H9 (cell line): ENCODE results near the gene RAB6A. TPM values are rescaled to one million over a fixed set of nuclear protein-coding genes. Genes with fewer than 3 reads are reported as not detected.

Experiments used
- DNase-seq: peaks from one replicate; pipeline ENCODE4 v3.0.0-alpha.2; 2017
- H2AFZ ChIP-seq: one replicate; pipeline ENCODE4 v1.6.1; 2013; ENCODE audit warnings: mild to moderate bottlenecking, low read length, control low read depth, moderate library complexity
- H2AK5ac ChIP-seq: 2 replicates; pipeline ENCODE4 v1.6.1; 2013; ENCODE audit warnings: low read length, control low read depth, mixed read lengths; ENCODE audit not compliant: insufficient read length
- H2BK120ac ChIP-seq: one replicate; pipeline ENCODE4 v1.6.1; 2013; ENCODE audit warnings: low read depth, mild to moderate bottlenecking, low read length, control low read depth, inconsistent platforms; ENCODE audit not compliant: poor library complexity, severe bottlenecking
- H2BK12ac ChIP-seq: 2 replicates; pipeline ENCODE4 v1.6.1; 2013; ENCODE audit warnings: low read length, control low read depth, mixed read lengths, low read depth; ENCODE audit not compliant: insufficient read length
- H2BK15ac ChIP-seq: 2 replicates; pipeline ENCODE4 v1.6.1; 2013; ENCODE audit warnings: low read depth, low read length, control low read depth
- H2BK20ac ChIP-seq: one replicate; pipeline ENCODE4 v1.6.1; 2013; ENCODE audit warnings: low read depth, mild to moderate bottlenecking, low read length, control low read depth, inconsistent platforms; ENCODE audit not compliant: poor library complexity, severe bottlenecking
- H2BK5ac ChIP-seq: 2 replicates; pipeline ENCODE4 v1.6.1; 2013; ENCODE audit warnings: low read length, control low read depth, mixed read lengths; ENCODE audit not compliant: insufficient read length
- H3K14ac ChIP-seq: 2 replicates; pipeline ENCODE4 v1.6.1; 2013; ENCODE audit warnings: low read length, control low read depth; ENCODE audit not compliant: insufficient read depth
- H3K18ac ChIP-seq: 2 replicates; pipeline ENCODE4 v1.6.1; 2013; ENCODE audit warnings: low read depth, mild to moderate bottlenecking, mixed read lengths, low read length, control low read depth; ENCODE audit not compliant: insufficient read length
- H3K23ac ChIP-seq: 2 replicates; pipeline ENCODE4 v1.6.1; 2013; ENCODE audit warnings: low read length, control low read depth, mixed read lengths, low read depth; ENCODE audit not compliant: insufficient read length
- H3K23me2 ChIP-seq: 2 replicates; pipeline ENCODE4 v1.6.1; 2013; ENCODE audit warnings: low read depth, mild to moderate bottlenecking, mixed read lengths, low read length, control low read depth; ENCODE audit not compliant: insufficient read length, poor library complexity, severe bottlenecking
- H3K27ac ChIP-seq: 2 replicates; pipeline ENCODE4 v1.5.1; 2013; ENCODE audit warnings: low read length, control low read depth, mixed read lengths, low read depth; ENCODE audit not compliant: insufficient read length
- H3K27me3 ChIP-seq: 2 replicates; pipeline ENCODE4 v1.6.1; 2013; ENCODE audit warnings: low read length, control low read depth, inconsistent platforms; ENCODE audit not compliant: insufficient read depth
- H3K4ac ChIP-seq: 2 replicates; pipeline ENCODE4 v1.6.1; 2013; ENCODE audit warnings: low read depth, mild to moderate bottlenecking, control low read depth, inconsistent platforms, low read length, moderate library complexity
- H3K4me1 ChIP-seq: 2 replicates; pipeline ENCODE4 v1.6.1; 2013; ENCODE audit warnings: low read length, control low read depth, inconsistent platforms; ENCODE audit not compliant: insufficient read depth
- H3K4me2 ChIP-seq: 2 replicates; pipeline ENCODE4 v1.6.1; 2013; ENCODE audit warnings: low read length, control low read depth, mixed read lengths; ENCODE audit not compliant: insufficient read length, insufficient read depth
- H3K56ac ChIP-seq: 2 replicates; pipeline ENCODE4 v1.6.1; 2013; ENCODE audit warnings: low read depth, mild to moderate bottlenecking, mixed read lengths, low read length, control low read depth; ENCODE audit not compliant: insufficient read length
- H3K79me1 ChIP-seq: 2 replicates; pipeline ENCODE4 v1.6.1; 2013; ENCODE audit warnings: low read depth, mild to moderate bottlenecking, moderate library complexity, low read length, control low read depth, inconsistent platforms; ENCODE audit not compliant: insufficient read depth, poor library complexity, severe bottlenecking
- H3K79me2 ChIP-seq: 2 replicates; pipeline ENCODE4 v1.6.1; 2013; ENCODE audit warnings: low read length, control low read depth, inconsistent platforms; ENCODE audit not compliant: insufficient read depth
- H3K9ac ChIP-seq: 2 replicates; pipeline ENCODE4 v1.6.1; 2013; ENCODE audit warnings: low read length, control low read depth, mixed read lengths; ENCODE audit not compliant: insufficient read length; ENCODE audit errors: extremely low read depth
- H3K9me3 ChIP-seq: one replicate; pipeline ENCODE4 v1.6.1; 2013; ENCODE audit warnings: low read depth, low read length, inconsistent platforms; ENCODE audit not compliant: control insufficient read depth
- H3T11ph ChIP-seq: one replicate; pipeline ENCODE4 v1.6.1; 2013; ENCODE audit warnings: mild to moderate bottlenecking, low read length, control low read depth, inconsistent platforms
- H4K20me1 ChIP-seq: one replicate; pipeline ENCODE4 v1.6.1; 2013; ENCODE audit not compliant: control insufficient read depth, insufficient read length, insufficient read depth
- H4K5ac ChIP-seq: 2 replicates; pipeline ENCODE4 v1.6.1; 2013; ENCODE audit warnings: low read depth, mild to moderate bottlenecking, mixed read lengths, low read length, control low read depth; ENCODE audit not compliant: insufficient read length
- H4K8ac ChIP-seq: replicated peaks from 2 replicates; pipeline ENCODE4 v1.6.1; 2013; ENCODE audit warnings: low read length, control low read depth, mixed read lengths, low read depth; ENCODE audit not compliant: insufficient read length
- H4K91ac ChIP-seq: 2 replicates; pipeline ENCODE4 v1.6.1; 2013; ENCODE audit warnings: low read depth, mild to moderate bottlenecking, moderate library complexity, mixed read lengths, low read length, control low read depth; ENCODE audit not compliant: insufficient read length
- H3K27ac Mint-ChIP-seq, 3 experiments: 2 replicates in 2 of 3; 3 replicates in 1 of 3; pipeline ENCODE4 v1.8.0; 2020 to 2021; ENCODE audit warnings: mixed read lengths in 3 of 3, mild to moderate bottlenecking in 1 of 3, moderate library complexity in 1 of 3
- H3K27me3 Mint-ChIP-seq: 2 replicates; pipeline ENCODE4 v1.8.0; 2021; ENCODE audit warnings: low read depth, mild to moderate bottlenecking, moderate library complexity, mixed read lengths
- H3K36me3 Mint-ChIP-seq, 3 experiments: 2 replicates in 2 of 3; 3 replicates in 1 of 3; pipeline ENCODE4 v1.8.0; 2020 to 2021; ENCODE audit warnings: low read depth in 3 of 3, mixed read lengths in 3 of 3; ENCODE audit not compliant: insufficient read depth in 1 of 3
- H3K4me1 Mint-ChIP-seq, 2 experiments: 2 replicates each; pipeline ENCODE4 v1.8.0; 2020; ENCODE audit warnings: mixed read lengths in 2 of 2
- H3K4me3 Mint-ChIP-seq, 2 experiments: 2 replicates in 1 of 2; 3 replicates in 1 of 2; pipeline ENCODE4 v1.8.0; 2020 to 2021; ENCODE audit warnings: mild to moderate bottlenecking in 2 of 2, mixed read lengths in 2 of 2, moderate library complexity in 1 of 2
- H3K9me3 Mint-ChIP-seq, 2 experiments: 2 replicates in 1 of 2; 3 replicates in 1 of 2; pipeline ENCODE4 v1.8.0; 2020; ENCODE audit warnings: mild to moderate bottlenecking in 2 of 2, mixed read lengths in 2 of 2, moderate library complexity in 1 of 2
- CTCF ChIP-seq: fragments of 200-600 bp; sonication (generic); conservative IDR thresholded peaks from 3 replicates; pipeline ENCODE4 v1.8.0; 2021; ENCODE audit warnings: antibody characterized with exemption, mild to moderate bottlenecking
- WGBS: extraction: QIAGEN DNeasy Blood & Tissue Kit; methylation state at CpG from one replicate; pipeline ENCODE4 v1.1.7; 2013; ENCODE audit warnings: missing lambda C conversion rate, low lambda C conversion rate, mixed read lengths; ENCODE audit not compliant: insufficient read length; ENCODE audit errors: extremely low coverage; 5-methylcytosine and 5-hydroxymethylcytosine counted together
- total RNA-seq: library from RNA; stranded (reverse); gene quantifications from 2 replicates; pipeline ENCODE4 v1.2.1, GENCODE V29; 2021

Gene RAB6A
- total RNA-seq, 1 experiment from 2014 or later: 72.8 TPM

GRCh38 chr11:73663604-73664495 is 97.0 kb downstream of the RAB6A start:
- Histone ChIP-seq H3K9me3 (no peaks in the 10 kb centered on the region), H4K20me1 (no peaks in the 10 kb centered on the region), H4K91ac (no peak overlapping the region), H4K8ac (no peak overlapping the region), H3K79me2 (no peaks in the 10 kb centered on the region), H3K27me3 (peaks cover 3% of the 10 kb centered on the region; the same call in 1 of the 2 replicates), H2AFZ (no peak overlapping the region), H3K27ac (no peak overlapping the region), H2BK120ac (no peak overlapping the region), H3K23me2 (peaks cover 6% of the 10 kb centered on the region), H3K9ac (no peak overlapping the region), H2BK5ac (no peak overlapping the region), H3T11ph (no peak overlapping the region), H3K4ac (no peak overlapping the region), H2BK15ac (no peak overlapping the region), H3K79me1 (no peaks in the 10 kb centered on the region), H3K18ac (no peak overlapping the region), H3K4me1 (no peaks in the 10 kb centered on the region; the same call in 1 of the 2 replicates), H2BK12ac (no peak overlapping the region), H2AK5ac (no peak overlapping the region), H3K23ac (no peak overlapping the region), H3K56ac (no peak overlapping the region), H3K4me2 (no peak overlapping the region), H3K14ac (no peak overlapping the region), H2BK20ac (no peak overlapping the region), H4K5ac (no peak overlapping the region)
- Mint-ChIP-seq H3K36me3 (peaks cover 0 to 7% (median 0%) of the 10 kb centered on the region in 3 experiments; a peak in 2 of 7 replicates), H3K4me1 (peaks cover 16 to 18% of the 10 kb centered on the region in 2 experiments), H3K27ac (no peak overlapping the region), H3K4me3 (no peak overlapping the region), H3K27me3 (peaks cover 20% of the 10 kb centered on the region), H3K9me3 (no peaks in the 10 kb centered on the region; a peak in 1 of 5 replicates)
- TF ChIP-seq CTCF: no peak
- WGBS: no CpG with 5 or more reads among the region's 3 CpGs
- no peak for DNase-seq
